Endothelial cell of umbilical vein (primary cell): ENCODE results near the gene SRGAP1. TPM values are rescaled to one million over a fixed set of nuclear protein-coding genes. Genes with fewer than 3 reads are reported as not detected.

Experiments used
- BruUV-seq: library from RNA; stranded (reverse); fragments of 400-500 nt; replicated peaks from 2 replicates; lab custom pipeline; 2021; lab: Mats Ljungman, UMichigan
- CTCF ChIA-PET: fragments of 300-600, 350-600 bp; sonication (Branson Sonifier 250); formaldehyde crosslinking; loops from one replicate; lab custom pipeline; 2021; ENCODE audit warnings: antibody characterized with exemption, inconsistent platforms; lab: Charles Lee
- POLR2A ChIA-PET: fragments of 300-600, 350-600 bp; sonication (Branson Sonifier 250); formaldehyde crosslinking; loops from one replicate; lab custom pipeline; 2021; ENCODE audit warnings: antibody characterized with exemption, inconsistent platforms; lab: Charles Lee
- DNase-seq: peaks from one replicate; pipeline ENCODE4 v3.0.0-alpha.2; 2011; ENCODE audit warnings: low read depth, low spot score
- FAIRE-seq: peaks from 2 replicates; lab custom pipeline; 2011; peaks lifted over from hg19 to GRCh38; lab: Jason Lieb, UNC
- H2AFZ ChIP-seq: 2 replicates; pipeline ENCODE4 v1.6.0; 2012; ENCODE audit warnings: low read depth, low read length, control low read depth, inconsistent platforms
- H3K27ac ChIP-seq: 2 replicates; pipeline ENCODE4 v1.5.1; 2011; ENCODE audit warnings: low read depth, mild to moderate bottlenecking, control low read depth, low read length, moderate library complexity; ENCODE audit not compliant: insufficient read depth
- H3K27me3 ChIP-seq, 2 experiments: 2 replicates each; pipeline versions ENCODE4 v1.6.0 to v1.6.1; 2011; ENCODE audit warnings: low read length in 2 of 2, mixed read lengths in 1 of 2; ENCODE audit not compliant: control insufficient read depth in 2 of 2, insufficient read depth in 2 of 2
- H3K36me3 ChIP-seq, 2 experiments: 2 replicates in 1 of 2; 3 replicates in 1 of 2; pipeline ENCODE4 v1.5.1; 2011; ENCODE audit warnings: low read length in 2 of 2, mild to moderate bottlenecking in 1 of 2, moderate library complexity in 1 of 2; ENCODE audit not compliant: control insufficient read depth in 2 of 2, insufficient read depth in 2 of 2; ENCODE audit errors: extremely low read depth in 1 of 2
- H3K4me1 ChIP-seq: 3 replicates; pipeline ENCODE4 v1.5.1; 2011; ENCODE audit warnings: mild to moderate bottlenecking, low read length; ENCODE audit not compliant: control insufficient read depth, insufficient read depth; ENCODE audit errors: extremely low read depth
- H3K4me2 ChIP-seq: 2 replicates; pipeline ENCODE4 v1.6.1; 2011; ENCODE audit warnings: low read length, control low read depth, mixed read lengths; ENCODE audit not compliant: insufficient read depth
- H3K4me3 ChIP-seq, 3 experiments: fragments of 200-600 bp in 1 of 3; sonication (generic), shearing (Covaris generic) in 1 of 3; replicated peaks in 1 of 3; 2 replicates each; pipeline ENCODE4 v1.5.1; 2011 to 2016; ENCODE audit warnings: control low read depth in 3 of 3, low read length in 3 of 3, mild to moderate bottlenecking in 2 of 3, inconsistent platforms in 1 of 3, low read depth in 1 of 3, moderate library complexity in 1 of 3; ENCODE audit not compliant: insufficient read depth in 1 of 3
- H3K79me2 ChIP-seq: 2 replicates; pipeline ENCODE4 v1.6.0; 2012; ENCODE audit warnings: low read length, inconsistent platforms; ENCODE audit not compliant: control insufficient read depth, insufficient read depth
- H3K9ac ChIP-seq: replicated peaks from 2 replicates; pipeline ENCODE3; 2011; ENCODE audit warnings: low read length, control low read depth; ENCODE audit not compliant: insufficient read depth; ENCODE audit errors: extremely low read depth
- H3K9me1 ChIP-seq: replicated peaks from 3 replicates; pipeline ENCODE4 v1.6.0; 2011; ENCODE audit warnings: mild to moderate bottlenecking, low read length; ENCODE audit not compliant: control insufficient read depth, insufficient read depth; ENCODE audit errors: extremely low read depth
- H3K9me3 ChIP-seq: replicated peaks from 2 replicates; pipeline ENCODE4 v1.5.1; 2012; ENCODE audit warnings: low read length, inconsistent platforms; ENCODE audit not compliant: control insufficient read depth, insufficient read depth
- H4K20me1 ChIP-seq: replicated peaks from 2 replicates; pipeline ENCODE3; 2011; ENCODE audit warnings: mild to moderate bottlenecking, low read length; ENCODE audit not compliant: control insufficient read depth, insufficient read depth; ENCODE audit errors: extremely low read depth
- EZH2 ChIP-seq: IDR thresholded peaks from 2 replicates; pipeline ENCODE4 v1.6.1; 2012; ENCODE audit warnings: borderline replicate concordance, low read depth, mild to moderate bottlenecking, moderate library complexity, low read length, inconsistent platforms; ENCODE audit not compliant: severe bottlenecking
- FOS ChIP-seq: IDR thresholded peaks from 2 replicates; pipeline ENCODE4 v1.6.1; 2011; ENCODE audit warnings: mild to moderate bottlenecking, low read length, moderate library complexity, borderline replicate concordance; ENCODE audit not compliant: insufficient read depth
- GATA2 ChIP-seq: IDR thresholded peaks from 2 replicates; pipeline ENCODE4 v1.7.0; 2011; ENCODE audit warnings: low read depth, mild to moderate bottlenecking, moderate library complexity, mixed read lengths, low read length; ENCODE audit not compliant: insufficient read length, insufficient read depth
- JUN ChIP-seq: IDR thresholded peaks from 2 replicates; pipeline ENCODE4 v1.6.1; 2011; ENCODE audit warnings: borderline replicate concordance, low read depth; ENCODE audit not compliant: insufficient read length, insufficient read depth
- MYC ChIP-seq: IDR thresholded peaks from one replicate; pipeline ENCODE4 v1.6.1; 2011; ENCODE audit warnings: mild to moderate bottlenecking, low read depth, low read length
- POLR2A ChIP-seq: IDR thresholded peaks from 2 replicates; pipeline ENCODE4 v1.6.1; 2012; ENCODE audit warnings: low read depth, mild to moderate bottlenecking, control low read depth, low read length
- POLR2AphosphoS5 ChIP-seq: IDR thresholded peaks from 2 replicates; pipeline ENCODE4 v1.6.1; 2012; ENCODE audit warnings: low read depth, mild to moderate bottlenecking, control low read depth, low read length, moderate library complexity; ENCODE audit not compliant: insufficient read depth
- dilution Hi-C: fragments of 300-500 bp; cut with MboI; formaldehyde crosslinking; loops from one replicate; pipeline ENCODE4 v1.15.0; 2019; ENCODE audit warnings: low sequenced_read_pairs; ENCODE audit not compliant: extremely low pct_ligation_motif_present
- intact Hi-C: fragments of 100-400 bp; cut with micrococcal nuclease; formaldehyde crosslinking; loops from one replicate; pipeline ENCODE4 v1.10.0; 2022
- polyA plus RNA-seq, 4 experiments: library from polyadenylated mRNA; depleted of rRNA in 3 of 4; stranded (reverse) in 3 of 4; unstranded in 1 of 4; fragments of >200 nt; gene quantifications; 2 replicates each; pipeline versions ENCODE4 v1.2.1 to v1.2.3, GENCODE V29; 2011 to 2012; ENCODE audit warnings: missing spikeins in 1 of 4
- total RNA-seq: library from RNA; stranded (reverse); gene quantifications from 2 replicates; pipeline ENCODE4 v1.2.3, GENCODE V29; 2021
- TF ChIP-seq, protein P1 (sequence below): IDR thresholded peaks from 2 replicates; pipeline ENCODE4 v1.6.1; 2011; ENCODE audit not compliant: insufficient read depth, insufficient read length
- TF ChIP-seq, protein P2 (sequence below), 2 donors: IDR thresholded peaks; 1 replicate in 1 of 2; 2 replicates in 1 of 2; pipeline ENCODE4 v1.5.1; 2011; ENCODE audit warnings: low read length in 2 of 2, mild to moderate bottlenecking in 2 of 2, moderate library complexity in 2 of 2, control low read depth in 1 of 2, inconsistent platforms in 1 of 2, low read depth in 1 of 2; ENCODE audit not compliant: insufficient read depth in 1 of 2; ENCODE audit errors: extremely low read depth in 1 of 2

The SRGAP1 gene
- total and polyA plus RNA-seq, 2 donors (not counting 3 experiments of a cell fraction or from before 2014, with no cell fraction given) = 4.9 to 16.3 TPM

DNA sequence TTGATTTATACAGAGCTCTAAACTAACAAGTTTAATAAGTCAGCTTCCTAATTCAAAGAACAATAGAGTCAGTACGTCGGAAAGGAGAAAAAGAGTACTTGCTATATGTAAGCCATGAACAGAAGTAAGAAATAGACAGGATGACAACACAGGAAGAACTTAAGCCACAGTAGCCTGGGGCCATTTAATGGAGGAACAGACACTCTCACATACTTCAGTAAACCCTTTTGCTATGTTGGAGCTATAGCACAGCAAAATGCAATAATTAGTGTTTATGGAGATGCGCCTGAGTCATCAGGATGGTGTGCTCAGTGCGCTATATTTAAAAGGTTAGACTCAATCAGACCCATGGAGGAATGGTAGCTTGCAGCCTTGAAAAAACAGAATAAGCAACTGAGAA lies 61.0 kb downstream of the SRGAP1 start:
- Histone ChIP-seq H2AFZ (no peak overlapping the region), H3K9me1 (no peaks in the 10 kb centered on the region), H3K4me3 (no peak overlapping the region), H3K27ac (no peak overlapping the region), H3K4me1 (no peaks in the 10 kb centered on the region), H3K9me3 (no peaks in the 10 kb centered on the region), H4K20me1 (no peaks in the 10 kb centered on the region), H3K4me2 (no peak overlapping the region), H3K9ac (no peak overlapping the region), H3K27me3 (no peaks in the 10 kb centered on the region), H3K79me2 (peaks cover 13% of the 10 kb centered on the region), H3K36me3 (no peaks in the 10 kb centered on the region)
- no peak for FAIRE-seq
- no peak for DNase-seq
- TF ChIP-seq MYC = no peak
- TF ChIP-seq JUN = no peak
- TF ChIP-seq, protein P1, sequence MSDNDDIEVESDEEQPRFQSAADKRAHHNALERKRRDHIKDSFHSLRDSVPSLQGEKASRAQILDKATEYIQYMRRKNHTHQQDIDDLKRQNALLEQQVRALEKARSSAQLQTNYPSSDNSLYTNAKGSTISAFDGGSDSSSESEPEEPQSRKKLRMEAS = no peak
- TF ChIP-seq POLR2A = no peak
- no peak for TF ChIP-seq EZH2
- no peak for TF ChIP-seq GATA2
- no peak for TF ChIP-seq FOS
- TF ChIP-seq POLR2AphosphoS5 = no peak
- TF ChIP-seq, protein P2, sequence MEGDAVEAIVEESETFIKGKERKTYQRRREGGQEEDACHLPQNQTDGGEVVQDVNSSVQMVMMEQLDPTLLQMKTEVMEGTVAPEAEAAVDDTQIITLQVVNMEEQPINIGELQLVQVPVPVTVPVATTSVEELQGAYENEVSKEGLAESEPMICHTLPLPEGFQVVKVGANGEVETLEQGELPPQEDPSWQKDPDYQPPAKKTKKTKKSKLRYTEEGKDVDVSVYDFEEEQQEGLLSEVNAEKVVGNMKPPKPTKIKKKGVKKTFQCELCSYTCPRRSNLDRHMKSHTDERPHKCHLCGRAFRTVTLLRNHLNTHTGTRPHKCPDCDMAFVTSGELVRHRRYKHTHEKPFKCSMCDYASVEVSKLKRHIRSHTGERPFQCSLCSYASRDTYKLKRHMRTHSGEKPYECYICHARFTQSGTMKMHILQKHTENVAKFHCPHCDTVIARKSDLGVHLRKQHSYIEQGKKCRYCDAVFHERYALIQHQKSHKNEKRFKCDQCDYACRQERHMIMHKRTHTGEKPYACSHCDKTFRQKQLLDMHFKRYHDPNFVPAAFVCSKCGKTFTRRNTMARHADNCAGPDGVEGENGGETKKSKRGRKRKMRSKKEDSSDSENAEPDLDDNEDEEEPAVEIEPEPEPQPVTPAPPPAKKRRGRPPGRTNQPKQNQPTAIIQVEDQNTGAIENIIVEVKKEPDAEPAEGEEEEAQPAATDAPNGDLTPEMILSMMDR (IDR thresholded peaks at IDR 0.05; ENCODE audit: extremely low read depth in 1 of 2, insufficient read depth in 1 of 2, low read depth in 1 of 2, low read length in 2 of 2) = no peak
- ChIA-PET CTCF (interaction anchor here (1.4 kb wide), 1 partner anchor 17 kb away, joined by 3 read pairs; no protein-coding TSS in a partner anchor), POLR2A (no interaction called here)
- intact Hi-C loops = no loop called here
- BruUV-seq = no TSS peak
- dilution Hi-C loops = no loop called here
